WTC11 (cell line): ENCODE data around the gene DNASE1L3. TPM values are rescaled to one million over a fixed set of nuclear protein-coding genes. Genes with fewer than 3 reads are reported as not detected.

Experiments
- ATAC-seq: fragments of 200-7000 bp; cut with Tn5 transposase; 2 replicates; pipeline ENCODE4 v1.10.0; 2021; ENCODE audit warnings: mild to moderate bottlenecking, moderate library complexity
- CTCF ChIA-PET: fragments of 300-600 bp; sonication (Branson Sonifier 250); formaldehyde crosslinking; loops from one replicate; lab custom pipeline; 2021; ENCODE audit warnings: antibody characterized with exemption; lab: Charles Lee
- POLR2A ChIA-PET: fragments of 350-600 bp; sonication (Branson Sonifier 250); formaldehyde crosslinking; loops from one replicate; lab custom pipeline; 2021; ENCODE audit warnings: antibody characterized with exemption; lab: Charles Lee
- DNase-seq: peaks from one replicate; pipeline ENCODE4 v3.0.0; 2021; ENCODE audit warnings: low spot score
- H3K27ac Mint-ChIP-seq: 2 replicates; pipeline ENCODE4 v1.8.0; 2021; ENCODE audit warnings: mixed read lengths
- H3K27me3 Mint-ChIP-seq: 2 replicates; pipeline ENCODE4 v1.8.0; 2021; ENCODE audit warnings: low read depth, mild to moderate bottlenecking, moderate library complexity, mixed read lengths
- H3K36me3 Mint-ChIP-seq: 2 replicates; pipeline ENCODE4 v1.8.0; 2021; ENCODE audit warnings: mixed read lengths
- H3K4me1 Mint-ChIP-seq: 2 replicates; pipeline ENCODE4 v1.8.0; 2022; ENCODE audit warnings: mixed read lengths
- H3K4me3 Mint-ChIP-seq: 2 replicates; pipeline ENCODE4 v1.8.0; 2021; ENCODE audit warnings: mild to moderate bottlenecking, moderate library complexity, mixed read lengths
- H3K9me3 Mint-ChIP-seq: 2 replicates; pipeline ENCODE4 v1.8.0; 2021; ENCODE audit warnings: mixed read lengths
- EMX1 ChIP-seq: fragments of 250-450 bp; sonication (Bioruptor Pico); IDR thresholded peaks from 2 replicates; pipeline ENCODE4 v1.8.0; 2021; ENCODE audit warnings: mild to moderate bottlenecking
- FOXP1 ChIP-seq: sonication (generic); formaldehyde crosslinking; IDR thresholded peaks from 2 replicates; pipeline ENCODE4 v1.8.0; 2022; ENCODE audit warnings: missing genetic modification reagents, mild to moderate bottlenecking, moderate library complexity, borderline replicate concordance
- GRHL2 ChIP-seq: fragments of 250-450 bp; sonication (Bioruptor Pico); IDR thresholded peaks from 2 replicates; pipeline ENCODE4 v1.8.0; 2022; ENCODE audit warnings: mild to moderate bottlenecking, moderate library complexity; ENCODE audit not compliant: insufficient replicate concordance, severe bottlenecking
- IRF2 ChIP-seq: sonication (generic); formaldehyde crosslinking; IDR thresholded peaks from 2 replicates; pipeline ENCODE4 v1.8.0; 2022; ENCODE audit warnings: low read depth, missing genetic modification reagents, borderline replicate concordance
- JAZF1 ChIP-seq: fragments of 250-450 bp; sonication (Bioruptor Pico); IDR thresholded peaks from 2 replicates; pipeline ENCODE4 v1.9.0; 2021; ENCODE audit warnings: moderate library complexity, mild to moderate bottlenecking, inconsistent platforms
- JUN ChIP-seq: sonication (generic); formaldehyde crosslinking; IDR thresholded peaks from 2 replicates; pipeline ENCODE4 v1.8.0; 2023; ENCODE audit warnings: mild to moderate bottlenecking, missing genetic modification reagents
- NFATC4 ChIP-seq: fragments of 250-450 bp; sonication (Bioruptor Pico); IDR thresholded peaks from 2 replicates; pipeline ENCODE4 v1.9.0; 2021; ENCODE audit warnings: mild to moderate bottlenecking
- PRRX2 ChIP-seq: fragments of 250-450 bp; sonication (Bioruptor Pico); IDR thresholded peaks from 2 replicates; pipeline ENCODE4 v1.8.0; 2021; ENCODE audit warnings: mild to moderate bottlenecking
- SMAD3 ChIP-seq: sonication (generic); formaldehyde crosslinking; IDR thresholded peaks from 2 replicates; pipeline ENCODE4 v1.8.0; 2022; ENCODE audit warnings: missing genetic modification reagents, mild to moderate bottlenecking, borderline replicate concordance
- TCF7 ChIP-seq: sonication (generic); formaldehyde crosslinking; IDR thresholded peaks from 2 replicates; pipeline ENCODE4 v1.8.0; 2022; ENCODE audit warnings: mild to moderate bottlenecking, low read depth, missing genetic modification reagents, moderate library complexity
- ZBTB21 ChIP-seq: sonication (generic); formaldehyde crosslinking; IDR thresholded peaks from 2 replicates; pipeline ENCODE4 v1.8.1; 2023; ENCODE audit warnings: mild to moderate bottlenecking, missing genetic modification reagents, borderline replicate concordance
- ZNF219 ChIP-seq: sonication (generic); formaldehyde crosslinking; IDR thresholded peaks from 2 replicates; pipeline ENCODE4 v1.8.0; 2023; ENCODE audit warnings: missing genetic modification reagents, mild to moderate bottlenecking, borderline replicate concordance
- ZNF416 ChIP-seq: fragments of 250-450 bp; sonication (Bioruptor Pico); IDR thresholded peaks from 2 replicates; pipeline ENCODE4 v1.9.0; 2021; ENCODE audit warnings: mild to moderate bottlenecking, inconsistent platforms
- total RNA-seq: library from RNA; stranded (reverse); gene quantifications from 3 replicates; pipeline ENCODE4 v1.2.3, GENCODE V29; 2021
- TF ChIP-seq, protein P1 (sequence below): sonication (generic); formaldehyde crosslinking; IDR thresholded peaks from 2 replicates; pipeline ENCODE4 v1.8.1; 2023; ENCODE audit warnings: mild to moderate bottlenecking, missing genetic modification reagents, moderate library complexity
- TF ChIP-seq, protein P2 (sequence below): sonication (generic); formaldehyde crosslinking; IDR thresholded peaks from 2 replicates; pipeline ENCODE4 v1.8.0; 2022; ENCODE audit warnings: mild to moderate bottlenecking, missing genetic modification reagents
- TF ChIP-seq, protein P3 (sequence below): sonication (generic); formaldehyde crosslinking; IDR thresholded peaks from 2 replicates; pipeline ENCODE4 v1.8.1; 2023; ENCODE audit warnings: mild to moderate bottlenecking, missing genetic modification reagents, borderline replicate concordance
- TF ChIP-seq, protein P4 (sequence below): sonication (generic); formaldehyde crosslinking; IDR thresholded peaks from 2 replicates; pipeline ENCODE4 v1.8.0; 2022; ENCODE audit warnings: missing genetic modification reagents
- TF ChIP-seq, protein P5 (sequence below): sonication (generic); formaldehyde crosslinking; IDR thresholded peaks from 2 replicates; pipeline ENCODE4 v1.8.1; 2022; ENCODE audit warnings: low read depth, missing genetic modification reagents, borderline replicate concordance

DNASE1L3 gene
- total RNA-seq, 1 experiment from 2014 or later: not detected

DNA sequence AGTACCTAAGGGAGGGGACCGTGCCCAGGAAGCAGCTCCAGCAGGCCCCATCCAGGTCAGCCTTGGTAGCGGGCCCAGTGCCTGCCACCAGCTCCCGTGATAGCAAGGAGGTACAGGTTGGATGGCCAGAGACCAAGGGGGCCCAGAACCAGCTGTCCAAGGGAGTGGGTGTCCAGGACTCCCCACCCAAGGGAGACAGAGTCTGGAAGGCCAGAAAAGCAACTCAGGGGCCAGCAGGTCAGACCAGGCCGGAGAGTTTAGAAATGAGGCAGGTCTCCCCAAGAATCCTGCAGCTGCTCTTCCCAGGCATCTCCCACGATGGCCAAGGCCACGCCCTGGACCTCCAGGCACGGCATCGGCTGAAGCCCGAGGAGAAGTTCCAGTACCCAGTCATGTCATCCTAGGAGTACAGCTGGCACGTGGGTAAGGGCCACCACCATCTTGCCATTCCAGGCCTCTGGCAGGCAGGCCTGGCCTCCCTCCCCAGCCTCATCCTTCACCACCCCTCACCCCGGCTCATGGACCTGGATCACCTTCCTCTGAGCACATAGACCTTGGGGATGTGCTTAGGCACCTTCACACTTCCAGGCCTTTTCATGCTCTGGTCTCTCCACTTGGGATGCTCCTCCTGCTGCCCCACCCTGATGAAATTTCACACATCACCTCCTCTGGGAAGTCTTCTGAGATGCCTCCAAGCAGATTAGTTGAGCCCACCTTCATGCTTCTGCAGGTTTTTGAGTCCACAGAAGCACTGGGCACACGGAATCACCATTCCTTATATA is 30.5 kb downstream of the DNASE1L3 start:
- ChIA-PET CTCF (interaction anchor here (1.0 to 6.2 kb wide), 2 partner anchors 126 to 235 kb away, joined by 3 to 76 read pairs; partner anchors contain the start of genes HTD2 and RPP14), POLR2A (no interaction called here)
- Mint-ChIP-seq H3K27me3 (peaks cover 15% of the 10 kb centered on the region), H3K9me3 (no peaks in the 10 kb centered on the region), H3K4me3 (no peak overlapping the region), H3K4me1 (peaks cover 16% of the 10 kb centered on the region), H3K36me3 (no peaks in the 10 kb centered on the region), H3K27ac (no peak overlapping the region)
- TF ChIP-seq JAZF1 (CRISPR knock-in tag) (no peak), TCF7 (CRISPR knock-in tag) (no peak), JUN (CRISPR knock-in tag) (no peak)
- TF ChIP-seq, protein P1, sequence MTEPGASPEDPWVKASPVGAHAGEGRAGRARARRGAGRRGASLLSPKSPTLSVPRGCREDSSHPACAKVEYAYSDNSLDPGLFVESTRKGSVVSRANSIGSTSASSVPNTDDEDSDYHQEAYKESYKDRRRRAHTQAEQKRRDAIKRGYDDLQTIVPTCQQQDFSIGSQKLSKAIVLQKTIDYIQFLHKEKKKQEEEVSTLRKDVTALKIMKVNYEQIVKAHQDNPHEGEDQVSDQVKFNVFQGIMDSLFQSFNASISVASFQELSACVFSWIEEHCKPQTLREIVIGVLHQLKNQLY: no peak
- TF ChIP-seq, protein P2, sequence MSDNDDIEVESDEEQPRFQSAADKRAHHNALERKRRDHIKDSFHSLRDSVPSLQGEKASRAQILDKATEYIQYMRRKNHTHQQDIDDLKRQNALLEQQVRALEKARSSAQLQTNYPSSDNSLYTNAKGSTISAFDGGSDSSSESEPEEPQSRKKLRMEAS (CRISPR knock-in tag): no peak
- ATAC-seq (no peak), DNase-seq (no peak)

DNA sequence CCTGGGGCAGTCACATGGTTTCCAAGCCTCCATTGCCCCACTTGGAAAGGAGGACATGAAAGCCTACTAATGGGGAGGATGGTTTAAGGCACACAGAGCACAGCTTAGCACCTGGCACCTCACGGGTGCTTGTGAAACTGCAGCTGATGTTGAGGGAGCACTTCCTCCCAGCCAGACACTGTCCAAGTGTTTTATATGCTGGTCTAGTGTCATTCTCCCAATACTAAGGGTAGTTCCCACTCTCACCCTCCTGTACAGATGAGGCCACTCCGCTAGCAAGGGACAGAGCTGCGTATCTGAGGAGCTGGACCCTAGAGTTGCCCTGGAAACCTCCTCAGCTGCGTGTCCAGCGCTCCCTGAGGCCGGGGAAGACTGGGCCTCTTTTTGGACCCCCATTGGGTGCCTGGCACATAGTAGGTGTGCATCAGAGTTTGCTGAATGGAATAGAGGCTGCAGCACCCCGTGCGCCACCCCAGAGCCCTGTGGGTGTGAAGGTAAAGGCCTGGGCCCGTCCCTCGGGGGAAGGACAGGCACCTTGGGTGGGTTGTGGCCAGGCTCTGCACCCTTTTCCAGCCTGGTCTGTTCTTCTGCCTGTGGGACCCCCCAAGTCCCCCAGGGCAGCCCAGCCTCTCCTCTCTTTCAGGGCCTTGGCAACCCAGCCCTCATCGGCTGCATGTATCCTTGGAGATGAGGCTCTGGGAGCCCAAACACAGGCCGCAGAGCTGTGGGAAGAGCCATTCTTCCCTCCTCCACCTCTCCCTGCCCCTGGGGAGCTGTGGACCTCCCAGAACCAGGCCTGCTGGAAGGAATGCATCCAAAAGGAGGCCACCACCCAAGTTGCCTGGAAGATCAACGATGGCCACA is 31.3 kb downstream of the DNASE1L3 start:
- TF ChIP-seq NFATC4 (CRISPR knock-in tag): no peak
- no peak for TF ChIP-seq ZNF416 (CRISPR knock-in tag)
- TF ChIP-seq IRF2 (CRISPR knock-in tag): no peak
- TF ChIP-seq, protein P3, sequence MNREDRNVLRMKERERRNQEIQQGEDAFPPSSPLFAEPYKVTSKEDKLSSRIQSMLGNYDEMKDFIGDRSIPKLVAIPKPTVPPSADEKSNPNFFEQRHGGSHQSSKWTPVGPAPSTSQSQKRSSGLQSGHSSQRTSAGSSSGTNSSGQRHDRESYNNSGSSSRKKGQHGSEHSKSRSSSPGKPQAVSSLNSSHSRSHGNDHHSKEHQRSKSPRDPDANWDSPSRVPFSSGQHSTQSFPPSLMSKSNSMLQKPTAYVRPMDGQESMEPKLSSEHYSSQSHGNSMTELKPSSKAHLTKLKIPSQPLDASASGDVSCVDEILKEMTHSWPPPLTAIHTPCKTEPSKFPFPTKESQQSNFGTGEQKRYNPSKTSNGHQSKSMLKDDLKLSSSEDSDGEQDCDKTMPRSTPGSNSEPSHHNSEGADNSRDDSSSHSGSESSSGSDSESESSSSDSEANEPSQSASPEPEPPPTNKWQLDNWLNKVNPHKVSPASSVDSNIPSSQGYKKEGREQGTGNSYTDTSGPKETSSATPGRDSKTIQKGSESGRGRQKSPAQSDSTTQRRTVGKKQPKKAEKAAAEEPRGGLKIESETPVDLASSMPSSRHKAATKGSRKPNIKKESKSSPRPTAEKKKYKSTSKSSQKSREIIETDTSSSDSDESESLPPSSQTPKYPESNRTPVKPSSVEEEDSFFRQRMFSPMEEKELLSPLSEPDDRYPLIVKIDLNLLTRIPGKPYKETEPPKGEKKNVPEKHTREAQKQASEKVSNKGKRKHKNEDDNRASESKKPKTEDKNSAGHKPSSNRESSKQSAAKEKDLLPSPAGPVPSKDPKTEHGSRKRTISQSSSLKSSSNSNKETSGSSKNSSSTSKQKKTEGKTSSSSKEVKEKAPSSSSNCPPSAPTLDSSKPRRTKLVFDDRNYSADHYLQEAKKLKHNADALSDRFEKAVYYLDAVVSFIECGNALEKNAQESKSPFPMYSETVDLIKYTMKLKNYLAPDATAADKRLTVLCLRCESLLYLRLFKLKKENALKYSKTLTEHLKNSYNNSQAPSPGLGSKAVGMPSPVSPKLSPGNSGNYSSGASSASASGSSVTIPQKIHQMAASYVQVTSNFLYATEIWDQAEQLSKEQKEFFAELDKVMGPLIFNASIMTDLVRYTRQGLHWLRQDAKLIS (CRISPR knock-in tag): no peak
- TF ChIP-seq ZBTB21 (CRISPR knock-in tag): no peak
- TF ChIP-seq, protein P4, sequence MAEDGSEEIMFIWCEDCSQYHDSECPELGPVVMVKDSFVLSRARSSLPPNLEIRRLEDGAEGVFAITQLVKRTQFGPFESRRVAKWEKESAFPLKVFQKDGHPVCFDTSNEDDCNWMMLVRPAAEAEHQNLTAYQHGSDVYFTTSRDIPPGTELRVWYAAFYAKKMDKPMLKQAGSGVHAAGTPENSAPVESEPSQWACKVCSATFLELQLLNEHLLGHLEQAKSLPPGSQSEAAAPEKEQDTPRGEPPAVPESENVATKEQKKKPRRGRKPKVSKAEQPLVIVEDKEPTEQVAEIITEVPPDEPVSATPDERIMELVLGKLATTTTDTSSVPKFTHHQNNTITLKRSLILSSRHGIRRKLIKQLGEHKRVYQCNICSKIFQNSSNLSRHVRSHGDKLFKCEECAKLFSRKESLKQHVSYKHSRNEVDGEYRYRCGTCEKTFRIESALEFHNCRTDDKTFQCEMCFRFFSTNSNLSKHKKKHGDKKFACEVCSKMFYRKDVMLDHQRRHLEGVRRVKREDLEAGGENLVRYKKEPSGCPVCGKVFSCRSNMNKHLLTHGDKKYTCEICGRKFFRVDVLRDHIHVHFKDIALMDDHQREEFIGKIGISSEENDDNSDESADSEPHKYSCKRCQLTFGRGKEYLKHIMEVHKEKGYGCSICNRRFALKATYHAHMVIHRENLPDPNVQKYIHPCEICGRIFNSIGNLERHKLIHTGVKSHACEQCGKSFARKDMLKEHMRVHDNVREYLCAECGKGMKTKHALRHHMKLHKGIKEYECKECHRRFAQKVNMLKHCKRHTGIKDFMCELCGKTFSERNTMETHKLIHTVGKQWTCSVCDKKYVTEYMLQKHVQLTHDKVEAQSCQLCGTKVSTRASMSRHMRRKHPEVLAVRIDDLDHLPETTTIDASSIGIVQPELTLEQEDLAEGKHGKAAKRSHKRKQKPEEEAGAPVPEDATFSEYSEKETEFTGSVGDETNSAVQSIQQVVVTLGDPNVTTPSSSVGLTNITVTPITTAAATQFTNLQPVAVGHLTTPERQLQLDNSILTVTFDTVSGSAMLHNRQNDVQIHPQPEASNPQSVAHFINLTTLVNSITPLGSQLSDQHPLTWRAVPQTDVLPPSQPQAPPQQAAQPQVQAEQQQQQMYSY (CRISPR knock-in tag): no peak
- TF ChIP-seq FOXP1: no peak
- no peak for TF ChIP-seq SMAD3 (CRISPR knock-in tag)
- no peak for TF ChIP-seq GRHL2 (CRISPR knock-in tag)
- TF ChIP-seq PRRX2 (CRISPR knock-in tag): no peak
- no peak for TF ChIP-seq EMX1 (CRISPR knock-in tag)
- TF ChIP-seq, protein P5, sequence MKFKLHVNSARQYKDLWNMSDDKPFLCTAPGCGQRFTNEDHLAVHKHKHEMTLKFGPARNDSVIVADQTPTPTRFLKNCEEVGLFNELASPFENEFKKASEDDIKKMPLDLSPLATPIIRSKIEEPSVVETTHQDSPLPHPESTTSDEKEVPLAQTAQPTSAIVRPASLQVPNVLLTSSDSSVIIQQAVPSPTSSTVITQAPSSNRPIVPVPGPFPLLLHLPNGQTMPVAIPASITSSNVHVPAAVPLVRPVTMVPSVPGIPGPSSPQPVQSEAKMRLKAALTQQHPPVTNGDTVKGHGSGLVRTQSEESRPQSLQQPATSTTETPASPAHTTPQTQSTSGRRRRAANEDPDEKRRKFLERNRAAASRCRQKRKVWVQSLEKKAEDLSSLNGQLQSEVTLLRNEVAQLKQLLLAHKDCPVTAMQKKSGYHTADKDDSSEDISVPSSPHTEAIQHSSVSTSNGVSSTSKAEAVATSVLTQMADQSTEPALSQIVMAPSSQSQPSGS (CRISPR knock-in tag): no peak
- TF ChIP-seq ZNF219: no peak
- no peaks in the 10 kb centered on the region for H3K36me3 Mint-ChIP-seq
- no peak overlapping the region for H3K27ac Mint-ChIP-seq
- no peak overlapping the region for H3K4me3 Mint-ChIP-seq
- H3K9me3 Mint-ChIP-seq: no peaks in the 10 kb centered on the region
- CTCF ChIA-PET: interaction anchor here (0.5 to 6.2 kb wide), 6 partner anchors 11 to 278 kb away, joined by 3 to 88 read pairs (median 30); partner anchors contain the start of genes HTD2 and RPP14
- POLR2A ChIA-PET: no interaction called here
- no peak for ATAC-seq
- H3K4me1 Mint-ChIP-seq: peaks cover 24% of the 10 kb centered on the region
- no peak for DNase-seq
- H3K27me3 Mint-ChIP-seq: peaks cover 15% of the 10 kb centered on the region
